BLaER1 treated with 17β-estradiol and CSF1 and Interleukin-3, amounts not matched to agents 10 nM and 100 nM (cell line): ENCODE data around the gene SCAPER.
A peak's percentile ranks its signal among the peaks of the same experiment; 100 is the strongest.

ENCODE experiments used
- H3K27ac ChIP-seq, 11 experiments: shearing (Covaris generic); formaldehyde crosslinking; 2 replicates each; pipeline ENCODE4 v1.8.1; 2022
- H3K27me3 ChIP-seq, 11 experiments: shearing (Covaris generic); formaldehyde crosslinking; 2 replicates each; pipeline ENCODE4 v1.8.1; 2022
- H3K36me3 ChIP-seq, 11 experiments: shearing (Covaris generic); formaldehyde crosslinking; 2 replicates each; pipeline ENCODE4 v1.8.1; 2022
- H3K4me1 ChIP-seq, 10 experiments: shearing (Covaris generic); formaldehyde crosslinking; 2 replicates each; pipeline ENCODE4 v1.8.1; 2022
- H3K4me2 ChIP-seq, 11 experiments: shearing (Covaris generic); formaldehyde crosslinking; 2 replicates each; pipeline ENCODE4 v1.8.1; 2022
- H3K4me3 ChIP-seq, 10 experiments: shearing (Covaris generic); formaldehyde crosslinking; 2 replicates each; pipeline ENCODE4 v1.8.1; 2022
- H3K9ac ChIP-seq, 11 experiments: shearing (Covaris generic); formaldehyde crosslinking; 2 replicates each; pipeline ENCODE4 v1.8.1; 2022
- H3K9me3 ChIP-seq, 11 experiments: shearing (Covaris generic); formaldehyde crosslinking; replicated peaks in 1 of 11; 2 replicates each; pipeline ENCODE4 v1.8.1; 2022
- H4K20me1 ChIP-seq, 11 experiments: shearing (Covaris generic); formaldehyde crosslinking; 2 replicates each; pipeline ENCODE4 v1.8.1; 2022
- Cebpa-rat ChIP-seq, 11 experiments: shearing (Covaris generic); IDR thresholded peaks; 2 replicates each; pipeline ENCODE4 v1.8.1; 2022

Gene SCAPER

DNA sequence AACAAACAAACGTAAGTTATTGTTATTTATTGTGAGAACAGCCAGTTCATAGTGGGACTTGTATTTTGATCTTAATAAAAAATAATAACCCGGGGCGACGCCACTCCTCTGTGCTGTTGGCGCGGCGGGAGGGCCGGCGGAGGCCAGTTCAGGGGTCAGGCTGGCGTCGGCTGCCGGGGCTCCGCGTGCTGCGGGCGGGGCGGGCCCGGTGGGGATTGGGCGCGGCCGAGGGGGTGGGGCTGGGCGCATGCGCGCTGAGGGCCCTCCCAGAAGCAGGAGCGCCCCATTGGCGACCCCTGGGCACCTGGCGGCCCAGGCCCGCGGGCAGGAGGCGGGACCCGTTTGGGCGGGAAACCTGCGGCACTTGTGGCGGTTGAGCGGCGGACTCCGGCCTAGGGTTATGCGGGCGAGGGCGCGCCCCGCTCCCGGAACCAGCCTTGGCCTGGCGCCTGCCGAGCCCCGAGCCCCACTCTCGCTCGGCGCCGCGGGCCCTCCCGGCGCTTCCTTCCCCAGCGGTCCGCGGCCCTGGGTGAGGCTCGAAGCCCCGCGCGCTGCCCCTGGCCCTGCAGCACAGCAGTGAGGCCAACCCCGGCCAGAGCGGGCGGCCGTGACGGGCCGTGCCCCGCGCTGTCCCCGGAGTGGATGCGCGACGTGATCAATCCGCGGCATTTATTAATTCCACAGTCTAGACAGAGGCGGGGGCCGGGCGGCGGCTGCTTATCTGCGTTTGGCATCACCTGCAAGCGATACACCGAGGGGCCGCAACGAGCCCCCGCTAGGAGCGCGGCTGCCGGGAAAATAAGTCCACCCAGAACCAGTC is 562.5 kb downstream of the SCAPER start:
- H3K4me2 ChIP-seq = no peak overlapping the region
- H3K27me3 ChIP-seq = peaks cover 100% of the 10 kb centered on the region in 11 experiments
- H3K9ac ChIP-seq = no peak overlapping the region

GRCh38 chr15:76342058-76342381 is 563.1 kb downstream of the SCAPER start:
- H3K4me1 ChIP-seq = peaks cover 23 to 48% (median 32%) of the 10 kb centered on the region in 10 experiments
- H3K27me3 ChIP-seq = peaks cover 100% of the 10 kb centered on the region in 11 experiments
- TF ChIP-seq Cebpa-rat (IDR thresholded peaks at IDR 0.05) = no peak
- peak overlapping the region in 8 of 10 experiments; percentile 38 to 58 (median 48); a peak in 9 of 20 replicates for H3K4me3 ChIP-seq
- H3K9ac ChIP-seq = no peak overlapping the region
- H3K36me3 ChIP-seq = peaks cover 0 to 11% (median 8%) of the 10 kb centered on the region in 11 experiments; a peak in 15 of 22 replicates
- no peak overlapping the region for H3K27ac ChIP-seq
- peak overlapping the region; percentile 71 to 98 (median 82); a peak in 16 of 22 replicates for H3K4me2 ChIP-seq
- peaks cover 23 to 46% (median 37%) of the 10 kb centered on the region in 11 experiments for H3K9me3 ChIP-seq
- peaks cover 0 to 83% (median 63%) of the 10 kb centered on the region in 11 experiments; a peak in 20 of 22 replicates for H4K20me1 ChIP-seq

More for the DNA sequence above, 562.5 kb downstream of the SCAPER start:
- Histone ChIP-seq H3K4me3 (peak overlapping the region in 3 of 10 experiments; percentile 18 to 56 (median 33); a peak in 2 of 20 replicates), H3K36me3 (peaks cover 0 to 16% (median 14%) of the 10 kb centered on the region in 11 experiments; a peak in 16 of 22 replicates), H3K27ac (no peak overlapping the region), H3K4me1 (peaks cover 23 to 43% (median 32%) of the 10 kb centered on the region in 10 experiments), H4K20me1 (peaks cover 0 to 79% (median 57%) of the 10 kb centered on the region in 11 experiments; a peak in 20 of 22 replicates), H3K9me3 (peaks cover 29 to 50% (median 43%) of the 10 kb centered on the region in 11 experiments)
- no peak for TF ChIP-seq Cebpa-rat (IDR thresholded peaks at IDR 0.05)

GRCh38 chr15:76341366-76342057 is 563.6 kb downstream of the SCAPER start:
- H3K27ac ChIP-seq = no peak overlapping the region
- H3K4me2 ChIP-seq = peak overlapping the region; percentile 71 to 98 (median 82)
- H3K27me3 ChIP-seq = peaks cover 100% of the 10 kb centered on the region in 11 experiments
- H4K20me1 ChIP-seq = peaks cover 0 to 80% (median 63%) of the 10 kb centered on the region in 11 experiments; a peak in 20 of 22 replicates
- peak overlapping the region; percentile 38 to 58 (median 48) for H3K4me3 ChIP-seq
- H3K9ac ChIP-seq = no peak overlapping the region
- peaks cover 18 to 41% (median 32%) of the 10 kb centered on the region in 11 experiments for H3K9me3 ChIP-seq
- peaks cover 23 to 53% (median 34%) of the 10 kb centered on the region in 10 experiments for H3K4me1 ChIP-seq
- TF ChIP-seq Cebpa-rat (IDR thresholded peaks at IDR 0.05) = no peak
- peaks cover 0 to 6% (median 4%) of the 10 kb centered on the region in 11 experiments; a peak in 7 of 22 replicates for H3K36me3 ChIP-seq

DNA sequence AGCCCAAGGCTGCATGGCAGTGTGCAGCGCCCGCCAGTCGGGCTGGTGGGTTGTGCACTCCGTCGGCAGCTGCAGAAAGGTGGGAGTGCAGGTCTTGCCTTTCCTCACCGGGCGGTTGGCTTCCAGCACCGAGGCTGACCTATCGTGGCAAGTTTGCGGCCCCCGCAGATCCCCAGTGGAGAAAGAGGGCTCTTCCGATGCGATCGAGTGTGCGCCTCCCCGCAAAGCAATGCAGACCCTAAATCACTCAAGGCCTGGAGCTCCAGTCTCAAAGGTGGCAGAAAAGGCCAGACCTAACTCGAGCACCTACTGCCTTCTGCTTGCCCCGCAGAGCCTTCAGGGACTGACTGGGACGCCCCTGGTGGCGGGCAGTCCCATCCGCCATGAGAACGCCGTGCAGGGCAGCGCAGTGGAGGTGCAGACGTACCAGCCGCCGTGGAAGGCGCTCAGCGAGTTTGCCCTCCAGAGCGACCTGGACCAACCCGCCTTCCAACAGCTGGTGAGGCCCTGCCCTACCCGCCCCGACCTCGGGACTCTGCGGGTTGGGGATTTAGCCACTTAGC is 564.3 kb downstream of the SCAPER start:
- Histone ChIP-seq H3K27me3 (peaks cover 100% of the 10 kb centered on the region in 11 experiments), H3K27ac (no peak overlapping the region), H3K36me3 (no peaks in the 10 kb centered on the region), H3K4me2 (peak overlapping the region; percentile 71 to 98 (median 82)), H3K4me3 (peak overlapping the region; percentile 22 to 58 (median 48); a peak in 18 of 20 replicates), H3K4me1 (peaks cover 23 to 58% (median 40%) of the 10 kb centered on the region in 10 experiments), H3K9ac (no peak overlapping the region; a peak in 1 of 22 replicates), H3K9me3 (peaks cover 13 to 35% (median 26%) of the 10 kb centered on the region in 11 experiments), H4K20me1 (peaks cover 0 to 79% (median 63%) of the 10 kb centered on the region in 11 experiments; a peak in 20 of 22 replicates)
- no peak for TF ChIP-seq Cebpa-rat (IDR thresholded peaks at IDR 0.05)

DNA sequence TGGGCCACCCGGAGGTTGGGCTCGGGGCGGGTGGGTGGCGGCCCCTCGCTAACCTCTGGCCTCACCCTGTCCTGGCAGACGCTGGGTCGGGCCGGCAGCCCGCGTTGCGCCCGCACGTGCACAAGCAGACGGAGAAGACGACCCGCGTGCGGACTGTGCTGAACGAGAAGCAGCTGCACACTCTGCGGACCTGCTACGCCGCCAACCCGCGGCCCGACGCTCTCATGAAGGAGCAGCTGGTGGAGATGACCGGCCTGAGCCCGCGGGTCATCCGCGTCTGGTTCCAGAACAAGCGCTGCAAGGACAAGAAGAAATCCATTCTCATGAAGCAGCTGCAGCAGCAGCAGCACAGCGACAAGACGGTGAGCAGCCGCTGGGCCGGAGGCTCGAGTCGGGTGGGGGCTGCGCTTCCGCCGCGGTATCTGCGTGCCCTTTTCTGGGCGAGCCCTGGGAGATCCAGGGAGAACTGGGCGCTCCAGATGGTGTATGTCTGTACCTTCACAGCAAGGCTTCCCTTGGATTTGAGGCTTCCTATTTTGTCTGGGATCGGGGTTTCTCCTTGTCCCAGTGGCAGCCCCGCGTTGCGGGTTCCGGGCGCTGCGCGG is 564.8 kb downstream of the SCAPER start:
- H3K36me3 ChIP-seq = no peaks in the 10 kb centered on the region
- peak overlapping the region; percentile 22 to 58 (median 48); a peak in 18 of 20 replicates for H3K4me3 ChIP-seq
- H3K9ac ChIP-seq = peak overlapping the region in 1 of 11 experiments; percentile 41; a peak in 2 of 22 replicates
- peaks cover 96 to 100% (median 100%) of the 10 kb centered on the region in 11 experiments for H3K27me3 ChIP-seq
- peaks cover 13 to 30% (median 21%) of the 10 kb centered on the region in 11 experiments for H3K9me3 ChIP-seq
- H3K4me1 ChIP-seq = peaks cover 23 to 64% (median 45%) of the 10 kb centered on the region in 10 experiments
- H3K27ac ChIP-seq = no peak overlapping the region
- peak overlapping the region; percentile 71 to 98 (median 82) for H3K4me2 ChIP-seq
- H4K20me1 ChIP-seq = peaks cover 0 to 75% (median 62%) of the 10 kb centered on the region in 11 experiments; a peak in 20 of 22 replicates
- TF ChIP-seq Cebpa-rat (IDR thresholded peaks at IDR 0.05) = no peak

- peak overlapping the region; percentile 71 to 98 (median 82) for H3K4me2 ChIP-seq
Observed at GRCh38 chr15:76339305-76340197, 565.6 kb downstream of the SCAPER start.

More at GRCh38 chr15:76339305-76340197, 565.6 kb downstream of the SCAPER start:
- H3K4me3 ChIP-seq = peak overlapping the region in 9 of 10 experiments; percentile 22 to 58 (median 47); a peak in 15 of 20 replicates
- no peak overlapping the region for H3K27ac ChIP-seq
- peaks cover 0 to 73% (median 57%) of the 10 kb centered on the region in 11 experiments; a peak in 20 of 22 replicates for H4K20me1 ChIP-seq
- peaks cover 92 to 100% (median 100%) of the 10 kb centered on the region in 11 experiments for H3K27me3 ChIP-seq
- peak overlapping the region in 2 of 11 experiments; percentile 6 to 41; a peak in 2 of 22 replicates for H3K9ac ChIP-seq
- H3K4me1 ChIP-seq = peaks cover 23 to 66% (median 46%) of the 10 kb centered on the region in 10 experiments
- no peak for TF ChIP-seq Cebpa-rat (IDR thresholded peaks at IDR 0.05)
- no peaks in the 10 kb centered on the region for H3K36me3 ChIP-seq
- peaks cover 13 to 34% (median 22%) of the 10 kb centered on the region in 11 experiments for H3K9me3 ChIP-seq
